ENCODE measurements around the gene FPGS.
"Not testable (repeated sequence)": the region's sequence is repeated elsewhere in the genome, so short reads cannot be mapped to it uniquely, and the experiment has no call there.

Gene FPGS

DNA sequence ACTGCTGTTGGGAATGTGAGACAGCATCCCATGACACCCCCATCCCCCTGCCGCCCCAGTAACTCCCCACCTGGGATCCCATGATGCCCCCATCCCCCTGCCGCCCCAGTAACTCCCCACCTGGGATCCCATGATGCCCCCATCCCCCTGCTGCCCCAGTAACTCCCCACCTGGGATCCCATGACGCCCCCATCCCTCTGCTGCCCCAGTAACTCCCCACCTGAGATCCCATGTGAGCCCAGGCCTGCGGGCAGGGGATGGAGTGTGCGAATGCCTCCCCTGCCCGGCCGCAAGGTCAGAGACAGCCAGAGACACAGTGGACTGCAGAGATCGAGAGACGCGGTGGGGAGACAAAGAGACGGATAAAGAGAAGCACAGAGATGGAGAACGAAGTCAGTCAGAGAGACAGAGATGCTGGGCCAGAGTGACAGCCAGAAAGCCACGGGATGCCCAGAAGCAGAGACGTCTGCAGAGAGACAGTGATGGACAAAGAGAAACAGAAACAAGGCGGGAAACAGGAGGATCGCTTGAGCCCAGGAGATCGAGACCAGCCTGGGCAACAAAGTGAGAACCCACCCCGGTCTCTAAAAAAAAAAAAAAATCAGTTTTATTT lies 25.2 kb upstream of the FPGS start:
- Mint-ChIP-seq H3K27ac (peak overlapping the region; percentile 64), H3K9me3 (no peaks in the 10 kb centered on the region), H3K4me1 (ENCODE audit: low read depth) (peaks cover 69% of the 10 kb centered on the region), H3K27me3 (no peaks in the 10 kb centered on the region), H3K36me3 (ENCODE audit: low read depth) (peaks cover 11% of the 10 kb centered on the region), H3K4me3 (peak overlapping the region; percentile 71)
- intact Hi-C loops (cut with micrococcal nuclease): no loop called here

DNA sequence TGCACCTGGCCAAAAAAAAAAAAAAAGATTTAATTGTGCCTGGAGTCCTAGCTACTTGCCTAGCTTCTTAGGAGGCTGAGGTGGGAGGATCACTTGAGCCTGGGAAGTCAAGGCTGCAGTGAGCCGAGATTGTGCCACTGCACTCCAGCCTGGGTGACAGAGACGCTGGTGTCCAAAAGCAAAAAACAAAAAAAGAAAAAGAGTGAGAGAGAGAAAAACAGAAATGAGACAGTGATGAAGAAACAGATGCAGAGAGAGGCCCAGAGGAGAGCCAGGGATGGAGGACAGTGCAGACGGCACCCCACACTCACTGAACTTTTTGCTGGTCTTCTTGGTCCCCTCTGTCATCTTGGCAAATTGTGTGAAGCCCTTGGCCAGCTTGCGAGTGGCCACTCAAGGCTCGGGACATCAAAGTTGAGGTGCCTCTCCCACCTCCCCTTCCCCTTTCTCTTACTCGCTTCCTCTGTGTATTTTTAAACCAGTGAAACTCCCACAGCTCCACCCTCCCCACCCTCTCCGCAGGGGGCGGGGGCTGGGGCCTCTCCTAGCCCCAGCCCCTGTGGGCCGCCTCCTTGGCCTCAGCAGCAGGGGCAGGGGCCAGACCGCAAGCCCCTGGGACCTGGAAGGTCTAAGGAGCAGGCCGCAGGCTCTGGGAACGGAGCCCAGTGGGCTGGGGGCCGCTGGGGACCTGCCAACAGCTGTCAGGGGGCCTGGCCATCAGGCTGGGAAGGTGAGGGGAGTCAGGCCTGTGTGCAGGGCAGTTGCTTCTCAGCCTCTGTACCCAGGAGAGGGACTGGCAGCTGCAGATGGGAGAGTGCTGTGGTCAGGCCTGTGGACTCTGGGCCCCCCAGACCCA lies 24.2 kb upstream of the FPGS start, which contains the start of gene SH2D3C:
Gene SH2D3C (minus strand): TSS at position 387 of the 856 bp plus-strand sequence. CDS start 39 bp downstream, at position 348.
- intact Hi-C loops (cut with micrococcal nuclease): no loop called here
- peak within 1 kb of the TSS; percentile 64 for H3K27ac Mint-ChIP-seq
- H3K4me3 Mint-ChIP-seq: peak within 1 kb of the TSS; percentile 71

DNA sequence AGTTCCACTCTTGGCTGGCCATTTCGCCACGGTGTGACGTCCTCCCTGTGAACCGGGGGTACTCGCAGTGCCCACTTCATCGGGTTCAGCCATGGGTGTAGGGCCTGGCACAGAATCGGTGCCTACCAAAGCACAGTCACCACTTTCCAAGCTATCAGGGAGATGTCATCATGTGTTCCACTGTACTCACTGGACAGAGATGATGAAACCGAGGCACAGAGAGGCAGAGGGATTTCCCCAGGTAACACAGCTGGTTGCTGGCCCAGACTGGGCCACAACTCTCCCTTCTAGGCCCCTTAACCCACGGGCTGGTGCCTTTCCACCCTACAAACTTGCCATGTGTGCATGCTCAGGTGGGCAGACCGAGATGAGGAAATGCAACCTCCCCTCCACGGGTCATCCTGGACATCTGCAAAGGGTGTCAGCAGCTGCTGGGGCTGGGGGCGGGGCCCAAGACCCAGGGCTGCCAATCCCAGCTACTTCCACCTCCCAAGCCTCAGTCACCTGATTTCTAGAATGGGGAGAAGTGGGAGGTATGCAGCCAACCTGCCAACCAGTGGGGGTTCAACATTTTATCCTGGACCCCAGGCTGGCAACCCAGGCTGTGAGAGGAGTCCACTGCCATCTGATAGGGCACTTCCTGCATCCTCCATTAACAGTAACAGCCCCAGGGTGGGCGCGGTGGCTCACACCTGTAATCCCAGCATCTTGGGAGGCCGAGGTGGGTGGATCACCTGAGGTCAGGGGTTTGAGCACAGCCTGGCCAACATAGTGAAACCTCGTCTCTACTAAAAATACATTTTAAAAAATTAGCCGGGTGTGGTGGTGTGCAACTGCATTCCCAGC lies 23.3 kb upstream of the FPGS start:
- intact Hi-C loops (cut with micrococcal nuclease): no loop called here
- Mint-ChIP-seq H3K9me3 (no peaks in the 10 kb centered on the region), H3K36me3 (ENCODE audit: low read depth) (peaks cover 1% of the 10 kb centered on the region), H3K4me1 (ENCODE audit: low read depth) (peaks cover 74% of the 10 kb centered on the region), H3K4me3 (peak overlapping the region; percentile 70), H3K27ac (peak overlapping the region; percentile 64), H3K27me3 (no peaks in the 10 kb centered on the region)

More for the DNA sequence above, 24.2 kb upstream of the FPGS start, which contains the start of gene SH2D3C:
- no peaks in the 10 kb centered on the region for H3K9me3 Mint-ChIP-seq
- peaks cover 74% of the 10 kb centered on the region for H3K4me1 Mint-ChIP-seq (ENCODE audit: low read depth)
- H3K27me3 Mint-ChIP-seq: no peaks in the 10 kb centered on the region
- H3K36me3 Mint-ChIP-seq (ENCODE audit: low read depth): peaks cover 10% of the 10 kb centered on the region

DNA sequence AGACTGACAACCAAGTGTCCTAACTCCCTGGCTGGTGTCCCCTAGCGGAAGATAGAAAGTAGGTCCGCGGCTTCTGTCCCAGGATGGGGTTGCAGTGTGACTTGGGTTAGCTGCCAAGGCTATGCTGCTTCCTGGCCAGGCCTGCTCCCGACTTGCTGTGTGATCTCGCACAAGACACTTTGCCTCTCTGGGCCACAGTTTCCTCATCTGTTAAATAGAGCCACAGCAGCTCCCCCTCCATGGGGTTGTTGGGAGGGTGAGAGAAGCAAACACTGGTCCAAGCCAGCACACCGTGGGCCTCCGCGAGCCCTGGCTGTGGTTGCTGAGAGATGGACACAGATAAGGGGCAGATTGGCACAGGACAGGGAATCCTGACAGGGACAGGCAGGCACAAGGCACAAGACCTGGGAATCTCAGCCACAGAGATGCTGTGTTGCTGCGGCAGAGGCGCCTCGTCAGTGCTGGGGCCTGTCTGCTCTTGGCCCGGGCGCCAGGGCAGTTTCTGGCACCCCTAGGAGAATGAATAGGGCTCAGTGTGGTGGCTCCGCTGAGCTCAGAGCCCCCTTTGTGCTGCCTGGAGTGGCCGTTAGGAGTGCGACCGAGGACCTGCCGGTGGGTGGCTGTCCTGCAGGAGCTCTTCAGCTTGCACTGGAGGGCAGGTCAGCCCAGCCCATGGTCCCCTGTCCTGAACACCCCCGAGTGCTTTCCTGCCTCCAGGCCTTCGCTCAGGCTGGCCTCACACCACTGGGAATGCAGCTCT lies 22.4 kb upstream of the FPGS start:
- no peak overlapping the region for H3K4me3 Mint-ChIP-seq
- intact Hi-C loops (cut with micrococcal nuclease): no loop called here

DNA sequence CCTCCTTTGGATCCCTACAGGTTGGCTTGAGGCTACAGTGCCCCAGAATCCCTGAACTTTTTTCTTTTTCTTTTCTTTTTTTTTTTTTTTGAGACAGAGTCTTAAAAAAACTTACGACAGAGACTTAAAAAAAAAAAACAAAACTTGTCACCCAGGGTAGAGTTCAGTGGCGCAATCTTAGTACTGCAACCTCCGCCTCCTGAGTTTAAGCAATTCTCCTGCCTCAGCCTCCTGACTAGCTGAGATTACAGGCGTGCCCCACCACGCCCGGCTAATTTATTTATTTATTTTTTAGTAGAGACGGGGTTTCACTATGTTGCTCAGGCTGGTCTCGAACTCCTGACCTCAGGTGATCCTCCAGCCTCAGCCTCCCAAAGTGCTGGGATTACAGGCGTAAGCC lies 21.8 kb upstream of the FPGS start:
- H3K36me3 Mint-ChIP-seq (ENCODE audit: low read depth); intact Hi-C loops (cut with micrococcal nuclease); H3K27me3 Mint-ChIP-seq; H3K4me3 Mint-ChIP-seq; H3K9me3 Mint-ChIP-seq: not testable (repeated sequence)
- peaks cover 79% of the 10 kb centered on the region for H3K4me1 Mint-ChIP-seq (ENCODE audit: low read depth)
- H3K27ac Mint-ChIP-seq: peak overlapping the region; percentile 64

More for the DNA sequence above, 22.4 kb upstream of the FPGS start:
- Mint-ChIP-seq H3K27me3 (no peaks in the 10 kb centered on the region), H3K27ac (peak overlapping the region; percentile 64), H3K4me1 (ENCODE audit: low read depth) (peaks cover 79% of the 10 kb centered on the region), H3K9me3 (no peaks in the 10 kb centered on the region), H3K36me3 (ENCODE audit: low read depth) (no peaks in the 10 kb centered on the region)

DNA sequence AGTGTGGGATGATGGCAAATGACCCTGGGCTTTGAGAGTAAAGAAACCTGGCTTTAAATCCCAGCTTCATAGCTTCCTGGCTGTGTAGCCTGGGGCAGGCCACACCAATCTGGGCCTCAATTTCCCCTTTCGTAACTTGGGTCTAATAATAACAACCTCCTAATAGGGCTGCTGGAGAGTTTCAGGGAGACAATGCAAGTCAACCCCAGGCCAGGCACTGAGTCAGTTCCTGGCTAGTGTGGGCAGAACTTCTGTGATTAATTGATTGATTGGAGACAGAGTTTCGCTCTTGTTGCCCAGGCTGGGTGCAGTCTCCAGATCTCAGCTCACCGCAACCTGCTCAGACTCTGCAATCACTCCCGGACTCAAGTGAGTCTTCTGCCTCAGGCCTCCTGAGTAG lies 20.9 kb upstream of the FPGS start:
- Mint-ChIP-seq H3K9me3 (no peaks in the 10 kb centered on the region), H3K4me3 (no peak overlapping the region), H3K4me1 (ENCODE audit: low read depth) (peaks cover 75% of the 10 kb centered on the region), H3K36me3 (ENCODE audit: low read depth) (peaks cover 10% of the 10 kb centered on the region), H3K27me3 (no peaks in the 10 kb centered on the region), H3K27ac (peak overlapping the region; percentile 27)
- intact Hi-C loops (cut with micrococcal nuclease): no loop called here

DNA sequence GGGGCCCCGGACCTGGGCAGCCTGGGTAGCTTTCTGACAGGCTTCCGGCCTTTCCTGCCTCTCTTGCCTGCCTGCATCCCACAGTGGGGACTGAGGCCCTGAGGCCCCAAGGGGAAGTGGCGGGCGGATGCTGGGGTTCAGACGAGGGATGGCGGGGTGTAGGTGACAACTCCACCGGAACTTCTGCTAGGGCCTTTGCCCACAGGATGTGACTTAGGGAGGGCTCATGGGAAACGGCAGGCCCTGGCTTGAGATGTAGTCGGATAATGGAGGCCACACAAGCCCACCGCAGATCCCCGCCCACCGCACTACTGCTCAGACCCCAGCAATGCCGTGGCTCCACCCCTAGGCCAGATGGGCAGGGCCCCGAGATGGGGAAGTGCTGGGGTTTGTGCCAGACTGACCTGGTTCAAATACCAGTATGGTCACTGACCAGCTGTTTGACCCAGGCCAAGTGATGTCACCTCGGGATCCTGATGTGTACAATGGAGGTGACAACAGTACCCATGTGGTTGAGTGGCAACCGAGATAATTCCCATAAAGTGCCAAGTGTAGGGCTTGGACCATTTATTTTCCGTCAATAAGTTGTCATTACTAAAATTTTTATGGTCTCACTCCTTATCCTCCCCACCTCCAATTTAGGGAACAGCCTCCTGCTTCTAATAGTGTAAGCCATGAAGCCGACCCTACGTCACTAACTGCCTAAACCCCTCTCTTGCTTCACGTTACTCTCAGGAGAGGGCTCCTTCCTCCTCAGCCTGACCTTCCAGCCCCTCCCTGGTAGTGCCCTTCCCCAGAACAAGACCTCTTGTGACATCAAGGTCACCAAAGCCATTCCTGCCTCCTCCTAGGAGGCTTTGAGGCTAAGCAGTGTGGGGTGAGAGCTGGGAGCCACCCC lies 19.3 kb upstream of the FPGS start:
- intact Hi-C loops (cut with micrococcal nuclease): loop anchor here (1.0 kb wide), 1 partner anchor 19 kb away; no protein-coding TSS in a partner anchor
- Mint-ChIP-seq H3K4me1 (ENCODE audit: low read depth) (peaks cover 77% of the 10 kb centered on the region), H3K4me3 (no peak overlapping the region), H3K27ac (peak overlapping the region; percentile 85), H3K9me3 (no peaks in the 10 kb centered on the region), H3K27me3 (no peaks in the 10 kb centered on the region), H3K36me3 (ENCODE audit: low read depth) (peaks cover 26% of the 10 kb centered on the region)

DNA sequence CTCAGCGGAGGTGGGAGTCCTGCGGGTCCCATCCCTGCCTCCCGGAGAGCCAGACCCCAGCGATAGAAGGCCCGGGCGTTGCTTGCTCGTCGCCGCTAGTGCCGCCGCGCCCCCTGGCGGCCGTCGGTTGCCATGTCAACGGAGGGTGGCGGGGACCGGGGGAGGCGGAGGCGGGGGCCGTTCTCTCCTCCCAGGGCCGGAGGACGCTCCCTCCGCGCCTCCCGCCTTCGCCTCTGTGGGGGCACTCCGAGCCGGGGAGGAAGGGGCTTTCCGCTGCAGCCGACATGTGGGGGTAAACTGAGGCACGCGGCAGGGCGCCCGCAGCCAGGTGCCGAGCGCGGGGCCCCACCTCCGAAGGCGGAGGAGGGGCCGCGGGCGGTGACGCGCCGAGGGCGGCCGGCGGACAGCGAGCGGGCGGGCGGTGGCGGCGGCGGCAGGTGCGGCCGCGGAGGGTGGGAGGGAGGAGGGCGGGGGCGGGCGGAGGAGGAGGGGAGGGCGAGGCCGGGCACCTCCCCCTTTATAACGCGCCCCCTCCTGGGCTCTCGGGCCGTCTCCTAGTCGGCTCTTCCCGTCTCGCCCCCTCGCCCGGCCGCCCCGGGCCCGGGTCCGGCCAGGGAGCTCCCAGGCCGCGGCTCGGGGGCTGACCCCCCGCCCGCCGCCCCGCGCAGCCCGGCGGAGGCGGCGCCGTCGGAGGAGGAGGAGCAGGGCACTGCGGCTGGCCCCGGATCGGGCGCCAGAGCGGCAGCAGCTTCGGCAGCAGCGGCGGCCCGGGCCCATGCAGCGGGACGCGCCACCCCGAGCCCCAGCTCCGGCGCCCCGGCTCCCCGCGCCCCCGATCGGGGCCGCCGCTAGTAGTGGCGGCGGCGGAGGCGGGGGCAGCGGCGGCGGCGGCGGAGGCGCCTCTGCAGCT lies 17.4 kb upstream of the FPGS start:
- Mint-ChIP-seq H3K9me3 (no peaks in the 10 kb centered on the region), H3K27me3 (no peaks in the 10 kb centered on the region), H3K36me3 (ENCODE audit: low read depth) (peaks cover 45% of the 10 kb centered on the region), H3K4me1 (ENCODE audit: low read depth) (peaks cover 75% of the 10 kb centered on the region), H3K27ac (peak overlapping the region; percentile 85), H3K4me3 (peak overlapping the region; percentile 97)
- intact Hi-C loops (cut with micrococcal nuclease): loop anchor here (1.0 to 5.0 kb wide), 4 partner anchors 14 to 132 kb away; partner anchors contain the start of genes ST6GALNAC4 and TOR2A

DNA sequence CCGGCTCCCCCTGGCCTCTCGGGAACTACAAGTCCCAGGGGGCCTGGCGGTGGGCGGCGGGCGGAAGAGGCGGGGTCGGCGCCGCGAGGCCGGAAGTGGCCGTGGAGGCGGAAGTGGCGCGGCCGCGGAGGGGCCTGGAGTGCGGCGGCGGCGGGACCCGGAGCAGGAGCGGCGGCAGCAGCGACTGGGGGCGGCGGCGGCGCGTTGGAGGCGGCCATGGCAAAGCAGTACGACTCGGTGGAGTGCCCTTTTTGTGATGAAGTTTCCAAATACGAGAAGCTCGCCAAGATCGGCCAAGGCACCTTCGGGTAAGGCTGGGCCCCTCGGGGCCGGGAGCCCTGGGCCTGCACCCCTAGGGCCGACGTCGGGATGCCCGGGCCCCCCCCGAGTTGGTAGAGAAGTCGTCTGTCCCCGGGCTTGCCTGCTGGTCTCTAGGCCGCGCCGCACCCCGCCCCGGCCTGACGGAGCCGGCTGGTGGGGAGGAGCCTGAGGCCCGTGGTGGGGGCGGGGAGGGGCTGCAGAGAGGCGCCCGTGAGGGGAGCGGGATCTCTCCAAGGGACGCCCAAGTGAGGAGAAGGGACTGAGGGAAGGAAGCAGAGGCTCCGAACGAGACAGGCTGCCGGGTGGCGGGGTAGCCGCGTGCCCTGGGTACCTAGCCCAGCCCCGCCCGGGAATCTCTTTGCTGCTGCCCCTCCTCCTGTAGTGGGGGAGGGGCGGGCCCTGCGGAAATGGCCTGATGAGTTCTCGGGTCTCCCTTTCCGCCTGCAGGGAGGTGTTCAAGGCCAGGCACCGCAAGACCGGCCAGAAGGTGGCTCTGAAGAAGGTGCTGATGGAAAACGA lies 16.5 kb upstream of the FPGS start, which contains the start of gene CDK9:
Gene CDK9 (plus strand): TSS at position 102 of the 840 bp plus-strand sequence. CDS start 115 bp downstream, at position 217.
- H3K27me3 Mint-ChIP-seq: no peaks in the 10 kb centered on the region
- peaks cover 71% of the 10 kb centered on the region for H3K4me1 Mint-ChIP-seq (ENCODE audit: low read depth)
- H3K36me3 Mint-ChIP-seq (ENCODE audit: low read depth): peaks cover 54% of the 10 kb centered on the region
- H3K4me3 Mint-ChIP-seq: peak within 1 kb of the TSS; percentile 97
- H3K9me3 Mint-ChIP-seq: no peaks in the 10 kb centered on the region
- H3K27ac Mint-ChIP-seq: peak within 1 kb of the TSS; percentile 85
- intact Hi-C loops (cut with micrococcal nuclease): loop anchor here (1.0 to 5.0 kb wide), 5 partner anchors 15 to 131 kb away; partner anchors contain the start of genes FPGS, ST6GALNAC4 and TOR2A

DNA sequence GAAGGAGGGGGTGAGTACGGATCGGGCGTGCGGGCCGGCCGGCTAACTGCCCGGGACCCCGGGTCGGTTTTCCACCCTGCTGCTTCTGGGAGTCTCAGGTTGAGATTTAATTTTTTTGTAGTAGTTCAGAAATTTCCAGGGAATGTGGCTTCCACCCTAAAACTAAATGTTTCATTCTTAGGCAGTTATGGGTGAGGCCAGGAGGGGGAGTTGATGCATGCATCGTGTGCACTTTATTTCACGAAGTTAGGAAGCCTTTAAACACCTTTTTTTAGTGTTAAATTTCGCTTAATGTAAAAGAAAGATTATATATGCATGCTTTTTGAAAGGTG lies 15.9 kb upstream of the FPGS start:
- Mint-ChIP-seq H3K9me3 (no peaks in the 10 kb centered on the region), H3K36me3 (ENCODE audit: low read depth) (peaks cover 59% of the 10 kb centered on the region), H3K4me1 (ENCODE audit: low read depth) (peaks cover 66% of the 10 kb centered on the region), H3K4me3 (peak overlapping the region; percentile 97), H3K27me3 (no peaks in the 10 kb centered on the region), H3K27ac (peak overlapping the region; percentile 83)
- intact Hi-C loops (cut with micrococcal nuclease): loop anchor here (2.0 to 5.0 kb wide), 3 partner anchors 16 to 131 kb away; partner anchors contain the start of genes FPGS and ST6GALNAC4
